Ovary (tissue), 3 donors: Measurements from ENCODE around the gene IRGQ.

Experiments
- EP300 ChIP-seq: sonication (generic); formaldehyde crosslinking; IDR thresholded peaks from one replicate; pipeline ENCODE4 v1.6.1; 2017; ENCODE audit warnings: antibody characterized with exemption
- TF ChIP-seq, protein P1 (sequence below), 3 donors: fragments of 450-650 bp in 2 of 3; fragments of 200-600 bp in 1 of 3; IDR thresholded peaks; one replicate each; pipeline versions ENCODE4 v1.5.1 to v1.8.0; 2016 to 2022; ENCODE audit warnings: antibody characterized with exemption in 3 of 3, mild to moderate bottlenecking in 1 of 3
- donor health status: DM: no; HTN: no; CAD: no.

DNA sequence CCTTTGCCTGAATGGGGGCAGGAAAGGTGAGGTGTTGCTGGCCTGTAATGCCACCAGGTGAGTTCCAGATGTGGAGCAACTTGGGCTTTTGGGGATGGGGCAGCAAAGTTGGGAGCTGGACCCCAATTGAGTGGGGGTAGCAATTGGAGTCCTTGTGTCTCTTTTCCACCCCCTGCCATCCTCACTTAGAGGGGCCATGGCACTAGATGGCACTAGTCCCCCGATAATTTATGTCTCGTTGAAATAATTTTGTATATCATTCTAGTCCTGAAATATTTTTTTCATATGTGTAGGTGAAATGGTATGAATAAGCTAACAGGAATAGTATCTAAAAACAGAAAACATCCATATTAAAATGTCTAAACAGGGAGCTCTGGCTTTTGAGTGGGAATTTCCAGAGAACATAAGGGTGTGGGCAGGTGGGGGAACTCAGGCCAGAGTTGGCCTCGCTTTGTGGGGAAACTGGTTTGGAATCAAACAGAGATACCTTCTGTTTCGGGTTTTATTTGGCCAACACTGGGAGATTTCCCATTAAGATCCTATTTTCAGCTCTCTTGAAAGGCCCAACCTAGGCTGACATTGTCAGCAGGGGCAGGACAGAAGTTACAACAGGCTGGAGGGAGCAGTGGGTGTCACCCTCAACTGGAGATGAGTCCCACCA lies 3.8 kb upstream of the IRGQ start:
- no peak for TF ChIP-seq EP300
- TF ChIP-seq, protein P1, sequence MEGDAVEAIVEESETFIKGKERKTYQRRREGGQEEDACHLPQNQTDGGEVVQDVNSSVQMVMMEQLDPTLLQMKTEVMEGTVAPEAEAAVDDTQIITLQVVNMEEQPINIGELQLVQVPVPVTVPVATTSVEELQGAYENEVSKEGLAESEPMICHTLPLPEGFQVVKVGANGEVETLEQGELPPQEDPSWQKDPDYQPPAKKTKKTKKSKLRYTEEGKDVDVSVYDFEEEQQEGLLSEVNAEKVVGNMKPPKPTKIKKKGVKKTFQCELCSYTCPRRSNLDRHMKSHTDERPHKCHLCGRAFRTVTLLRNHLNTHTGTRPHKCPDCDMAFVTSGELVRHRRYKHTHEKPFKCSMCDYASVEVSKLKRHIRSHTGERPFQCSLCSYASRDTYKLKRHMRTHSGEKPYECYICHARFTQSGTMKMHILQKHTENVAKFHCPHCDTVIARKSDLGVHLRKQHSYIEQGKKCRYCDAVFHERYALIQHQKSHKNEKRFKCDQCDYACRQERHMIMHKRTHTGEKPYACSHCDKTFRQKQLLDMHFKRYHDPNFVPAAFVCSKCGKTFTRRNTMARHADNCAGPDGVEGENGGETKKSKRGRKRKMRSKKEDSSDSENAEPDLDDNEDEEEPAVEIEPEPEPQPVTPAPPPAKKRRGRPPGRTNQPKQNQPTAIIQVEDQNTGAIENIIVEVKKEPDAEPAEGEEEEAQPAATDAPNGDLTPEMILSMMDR (IDR thresholded peaks at IDR 0.05) = no peak
